GM12864 (cell line): ENCODE measurements around the gene SCN3B.

ENCODE experiments used
- DNase-seq: peaks from one replicate; pipeline ENCODE4 v3.0.0-alpha.2; 2011; ENCODE audit warnings: low read depth
- H3K4me3 ChIP-seq: 2 replicates; pipeline ENCODE4 v1.5.1; 2011; ENCODE audit warnings: mild to moderate bottlenecking, low read depth, low read length, control low read depth
- TF ChIP-seq, protein P1 (sequence below): IDR thresholded peaks from 2 replicates; pipeline ENCODE4 v1.5.1; 2011; ENCODE audit warnings: low read depth, mild to moderate bottlenecking, moderate library complexity, low read length, control low read depth, inconsistent platforms; ENCODE audit errors: missing control alignments

Gene SCN3B

DNA sequence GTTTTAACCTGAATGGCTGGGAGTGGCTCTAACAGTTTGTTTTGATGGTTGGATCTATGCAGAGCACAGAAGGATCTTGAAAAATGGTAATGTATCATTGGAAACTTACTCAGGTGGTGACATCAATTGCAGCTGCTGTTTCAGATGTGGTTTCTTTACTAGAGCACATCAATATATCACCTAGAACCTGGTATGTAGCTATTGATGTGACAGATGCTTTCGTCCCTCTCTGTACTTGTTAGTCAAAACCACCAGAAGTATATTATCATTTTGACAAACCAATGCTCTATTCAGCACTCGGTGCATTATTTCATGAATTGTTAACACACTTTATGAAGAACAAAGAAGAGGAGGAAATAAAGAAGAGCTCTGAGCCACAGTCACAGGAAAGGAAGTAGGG, 26.6 kb upstream of the SCN3B start:
- TF ChIP-seq, protein P1, sequence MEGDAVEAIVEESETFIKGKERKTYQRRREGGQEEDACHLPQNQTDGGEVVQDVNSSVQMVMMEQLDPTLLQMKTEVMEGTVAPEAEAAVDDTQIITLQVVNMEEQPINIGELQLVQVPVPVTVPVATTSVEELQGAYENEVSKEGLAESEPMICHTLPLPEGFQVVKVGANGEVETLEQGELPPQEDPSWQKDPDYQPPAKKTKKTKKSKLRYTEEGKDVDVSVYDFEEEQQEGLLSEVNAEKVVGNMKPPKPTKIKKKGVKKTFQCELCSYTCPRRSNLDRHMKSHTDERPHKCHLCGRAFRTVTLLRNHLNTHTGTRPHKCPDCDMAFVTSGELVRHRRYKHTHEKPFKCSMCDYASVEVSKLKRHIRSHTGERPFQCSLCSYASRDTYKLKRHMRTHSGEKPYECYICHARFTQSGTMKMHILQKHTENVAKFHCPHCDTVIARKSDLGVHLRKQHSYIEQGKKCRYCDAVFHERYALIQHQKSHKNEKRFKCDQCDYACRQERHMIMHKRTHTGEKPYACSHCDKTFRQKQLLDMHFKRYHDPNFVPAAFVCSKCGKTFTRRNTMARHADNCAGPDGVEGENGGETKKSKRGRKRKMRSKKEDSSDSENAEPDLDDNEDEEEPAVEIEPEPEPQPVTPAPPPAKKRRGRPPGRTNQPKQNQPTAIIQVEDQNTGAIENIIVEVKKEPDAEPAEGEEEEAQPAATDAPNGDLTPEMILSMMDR: no peak
- no peak for DNase-seq
- H3K4me3 ChIP-seq: no peak overlapping the region

DNA sequence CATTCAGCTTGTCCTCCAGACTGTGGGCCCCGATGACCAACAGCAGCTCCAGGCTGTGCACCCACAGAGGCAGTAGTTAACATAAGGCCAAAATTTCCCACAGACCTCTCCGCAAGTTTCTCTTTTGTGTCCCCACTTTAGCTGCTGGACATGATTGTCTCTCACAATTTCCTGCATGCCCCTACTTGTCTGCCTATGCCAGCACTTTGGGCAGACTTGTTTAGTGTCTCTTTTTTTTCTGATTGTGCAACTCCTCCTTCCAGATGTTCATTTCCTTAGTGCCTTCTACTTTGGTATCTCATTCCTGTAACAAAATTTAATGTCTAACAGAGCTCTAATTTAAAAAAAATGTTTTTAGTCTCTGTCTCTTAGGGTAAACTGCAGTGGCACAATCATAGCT, 23.8 kb upstream of the SCN3B start:
- DNase-seq: no peak
- no peak overlapping the region for H3K4me3 ChIP-seq
- TF ChIP-seq, protein P1: no peak

DNA sequence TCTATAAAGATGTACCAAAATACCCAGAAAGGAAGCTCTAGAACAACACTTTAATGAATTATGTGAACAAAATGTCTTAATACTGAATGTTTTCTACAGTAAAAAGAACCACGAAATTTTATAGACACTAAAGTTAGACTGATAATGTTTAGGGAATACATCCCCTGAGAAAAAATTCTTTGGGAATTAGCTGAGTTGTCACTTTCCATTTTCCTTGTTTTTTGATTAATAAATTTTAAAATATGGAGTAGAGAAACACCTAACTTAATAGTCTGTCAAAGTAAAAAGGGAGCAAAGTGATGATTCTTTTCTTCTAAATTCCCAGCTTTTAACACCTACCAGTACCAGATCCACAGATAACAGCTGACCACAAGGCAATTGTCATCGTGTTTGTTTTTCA, 23.1 kb upstream of the SCN3B start:
- TF ChIP-seq, protein P1: no peak
- no peak for DNase-seq

DNA sequence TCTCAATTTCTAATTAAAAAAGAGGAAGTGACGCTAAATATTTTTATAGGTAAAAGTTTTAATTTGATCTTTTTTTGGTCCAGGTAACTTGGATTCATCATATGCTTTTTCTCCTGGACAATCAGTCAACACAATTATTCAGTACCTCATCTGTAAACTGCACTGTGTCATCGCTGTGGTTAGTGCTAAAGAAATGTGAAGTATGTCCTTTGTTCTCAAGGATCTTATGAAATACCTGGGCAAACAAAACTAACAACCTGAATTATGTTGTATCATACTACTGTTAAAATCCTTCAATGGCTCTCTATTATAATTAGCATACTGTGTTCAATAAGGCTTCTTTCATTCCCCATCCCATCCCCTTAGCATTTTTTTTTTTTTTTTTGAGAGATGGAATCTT, 19.9 kb upstream of the SCN3B start:
- DNase-seq: no peak
- TF ChIP-seq, protein P1: no peak
- H3K4me3 ChIP-seq: no peak overlapping the region

More for the DNA sequence above, 23.1 kb upstream of the SCN3B start:
- H3K4me3 ChIP-seq: no peak overlapping the region

DNA sequence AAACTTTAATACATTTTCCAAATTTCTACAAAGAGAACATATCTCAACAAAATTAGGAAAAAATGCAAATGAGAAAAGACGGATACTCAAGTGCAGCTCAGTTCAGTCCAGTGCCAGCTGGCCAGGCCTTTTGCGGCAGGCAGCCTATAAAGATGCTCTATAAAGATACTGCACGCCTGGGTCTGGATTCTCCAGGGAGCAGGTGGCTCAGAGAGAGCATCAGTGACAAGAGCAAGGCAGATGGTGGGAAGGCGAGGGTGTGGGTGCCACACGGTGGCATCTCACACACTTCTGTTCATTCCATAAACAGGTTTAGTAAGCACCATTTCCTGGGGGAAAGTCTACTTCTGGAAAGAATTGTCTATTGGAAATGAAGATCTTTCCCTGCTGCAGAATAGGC, 18.1 kb upstream of the SCN3B start:
- TF ChIP-seq, protein P1: no peak
- no peak for DNase-seq
- H3K4me3 ChIP-seq: no peak overlapping the region

DNA sequence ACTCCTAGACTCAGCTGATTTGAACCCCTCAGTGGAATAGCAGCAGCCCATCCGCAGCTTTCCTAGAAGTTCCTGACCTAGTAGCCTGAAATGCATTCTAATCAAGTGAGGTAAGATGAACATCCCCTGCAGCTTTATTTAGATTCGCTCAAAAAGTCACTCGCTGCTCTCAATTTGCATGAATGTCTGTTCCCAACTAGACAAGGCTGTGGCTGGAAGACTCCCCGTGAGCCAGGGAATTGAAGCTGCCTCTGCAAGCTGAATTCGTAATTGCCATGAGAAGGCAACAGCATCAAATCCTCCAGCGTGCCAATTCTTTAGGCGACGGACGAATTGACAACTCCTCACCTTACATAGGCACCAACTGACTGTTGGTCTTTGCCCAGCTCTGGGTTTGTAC, 17.1 kb upstream of the SCN3B start:
- TF ChIP-seq, protein P1: no peak
- no peak overlapping the region for H3K4me3 ChIP-seq
- DNase-seq: no peak

DNA sequence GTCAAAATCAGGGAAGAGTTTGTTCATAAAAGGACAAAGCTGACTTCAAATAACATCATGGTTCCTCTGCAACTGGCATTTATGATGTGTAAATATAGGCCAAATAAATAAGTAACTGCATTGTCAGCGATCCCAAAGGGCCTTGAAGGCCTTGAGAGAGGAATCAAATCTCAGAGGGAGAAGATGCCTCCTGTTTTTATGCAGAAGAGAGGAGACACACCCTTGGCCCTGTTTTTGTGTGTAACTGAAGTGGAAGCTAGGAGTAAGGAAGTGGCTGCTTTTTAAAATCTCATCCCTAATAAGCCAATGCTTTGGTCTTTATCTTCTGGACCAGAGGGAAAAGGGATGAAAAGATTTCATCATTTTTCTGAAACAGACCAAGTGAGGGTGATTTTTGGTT, 15.7 kb upstream of the SCN3B start:
- TF ChIP-seq, protein P1: no peak
- H3K4me3 ChIP-seq: no peak overlapping the region
- DNase-seq: no peak
